Measurements from ENCODE around the gene ZDHHC5. TPM values are rescaled to one million over a fixed set of nuclear protein-coding genes. Genes with fewer than 3 reads are reported as not detected.

ZDHHC5 gene
- total and polyA plus RNA-seq, 2 of the 13 experiments (the other 11 are each of a cell fraction or from before 2014, with no cell fraction given): 26.6 to 34.0 TPM

GRCh38 chr11:57741132-57742086, 73.5 kb downstream of the ZDHHC5 start, which contains the start of gene SELENOH (continued):
- TF ChIP-seq PRMT3 (CRISPR knock-in tag; IDR thresholded peaks at IDR 0.05; ENCODE audit: borderline replicate concordance, low read depth) (peak; percentile 85; the same call in 1 of the 2 replicates), ZNF329 (CRISPR knock-in tag; IDR thresholded peaks at IDR 0.05; ENCODE audit: low read depth) (no peak), NCOA2 (CRISPR knock-in tag; IDR thresholded peaks at IDR 0.05) (0 out of 2 replicates have a peak, but pooled peaks have one; percentile 36), RXRA (CRISPR knock-in tag; IDR thresholded peaks at IDR 0.05) (peak; percentile 46; the same call in 1 of the 2 replicates), HDAC6 (IDR thresholded peaks at IDR 0.05; ENCODE audit: low read depth, low read length) (no peak), SPEN (CRISPR knock-in tag; IDR thresholded peaks at IDR 0.05; ENCODE audit: low read depth) (peak; percentile 79), TAF15 (IDR thresholded peaks at IDR 0.05; ENCODE audit: low read depth, low read length, poor library complexity, severe bottlenecking) (peak; percentile 52), THYN1 (CRISPR knock-in tag; IDR thresholded peaks at IDR 0.05; ENCODE audit: borderline replicate concordance, low read depth) (no peak), HNRNPL (IDR thresholded peaks at IDR 0.05; ENCODE audit: low read depth, low read length) (0 out of 2 replicates have a peak, but pooled peaks have one; percentile 52), SP140L (CRISPR knock-in tag; IDR thresholded peaks at IDR 0.05; ENCODE audit: borderline replicate concordance) (no peak), ZNF562 (CRISPR knock-in tag; IDR thresholded peaks at IDR 0.05; ENCODE audit: borderline replicate concordance) (no peak), ZNF615 (CRISPR knock-in tag; IDR thresholded peaks at IDR 0.05; ENCODE audit: borderline replicate concordance) (no peak; the same call in 1 of the 2 replicates), SIX1 (CRISPR knock-in tag; IDR thresholded peaks at IDR 0.05; ENCODE audit: borderline replicate concordance) (0 out of 2 replicates have a peak, but pooled peaks have one; percentile 6), MAFK (conservative IDR thresholded peaks at IDR 0.05 in 1 of 2, IDR thresholded peaks at IDR 0.05 in 1 of 2; ENCODE audit: low read length in 2 of 2) (no peak), ZFP62 (CRISPR knock-in tag; IDR thresholded peaks at IDR 0.05) (no peak), ZNF543 (CRISPR knock-in tag; IDR thresholded peaks at IDR 0.05) (no peak), ZNF747 (CRISPR knock-in tag; IDR thresholded peaks at IDR 0.05; ENCODE audit: borderline replicate concordance) (peak; percentile 89), DNMT1 (CRISPR knock-in tag; IDR thresholded peaks at IDR 0.05) (no peak), HDAC2 (CRISPR knock-in tag; IDR thresholded peaks at IDR 0.05) (peak; percentile 80), ZSCAN25 (CRISPR knock-in tag; IDR thresholded peaks at IDR 0.05) (peak; percentile 41; the same call in 1 of the 2 replicates)
- TF ChIP-seq, protein P1, sequence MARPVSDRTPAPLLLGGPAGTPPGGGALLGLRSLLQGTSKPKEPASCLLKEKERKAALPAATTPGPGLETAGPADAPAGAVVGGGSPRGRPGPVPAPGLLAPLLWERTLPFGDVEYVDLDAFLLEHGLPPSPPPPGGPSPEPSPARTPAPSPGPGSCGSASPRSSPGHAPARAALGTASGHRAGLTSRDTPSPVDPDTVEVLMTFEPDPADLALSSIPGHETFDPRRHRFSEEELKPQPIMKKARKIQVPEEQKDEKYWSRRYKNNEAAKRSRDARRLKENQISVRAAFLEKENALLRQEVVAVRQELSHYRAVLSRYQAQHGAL (CRISPR knock-in tag; IDR thresholded peaks at IDR 0.05; ENCODE audit: not compliant biosample characterization): no peak
- TF ChIP-seq, protein P2, sequence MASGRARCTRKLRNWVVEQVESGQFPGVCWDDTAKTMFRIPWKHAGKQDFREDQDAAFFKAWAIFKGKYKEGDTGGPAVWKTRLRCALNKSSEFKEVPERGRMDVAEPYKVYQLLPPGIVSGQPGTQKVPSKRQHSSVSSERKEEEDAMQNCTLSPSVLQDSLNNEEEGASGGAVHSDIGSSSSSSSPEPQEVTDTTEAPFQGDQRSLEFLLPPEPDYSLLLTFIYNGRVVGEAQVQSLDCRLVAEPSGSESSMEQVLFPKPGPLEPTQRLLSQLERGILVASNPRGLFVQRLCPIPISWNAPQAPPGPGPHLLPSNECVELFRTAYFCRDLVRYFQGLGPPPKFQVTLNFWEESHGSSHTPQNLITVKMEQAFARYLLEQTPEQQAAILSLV (CRISPR knock-in tag; IDR thresholded peaks at IDR 0.05; ENCODE audit: borderline replicate concordance): 0 out of 2 replicates have a peak, but pooled peaks have one; percentile 20
- TF ChIP-seq, protein P3, sequence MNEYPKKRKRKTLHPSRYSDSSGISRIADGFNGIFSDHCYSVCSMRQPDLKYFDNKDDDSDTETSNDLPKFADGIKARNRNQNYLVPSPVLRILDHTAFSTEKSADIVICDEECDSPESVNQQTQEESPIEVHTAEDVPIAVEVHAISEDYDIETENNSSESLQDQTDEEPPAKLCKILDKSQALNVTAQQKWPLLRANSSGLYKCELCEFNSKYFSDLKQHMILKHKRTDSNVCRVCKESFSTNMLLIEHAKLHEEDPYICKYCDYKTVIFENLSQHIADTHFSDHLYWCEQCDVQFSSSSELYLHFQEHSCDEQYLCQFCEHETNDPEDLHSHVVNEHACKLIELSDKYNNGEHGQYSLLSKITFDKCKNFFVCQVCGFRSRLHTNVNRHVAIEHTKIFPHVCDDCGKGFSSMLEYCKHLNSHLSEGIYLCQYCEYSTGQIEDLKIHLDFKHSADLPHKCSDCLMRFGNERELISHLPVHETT (CRISPR knock-in tag; conservative IDR thresholded peaks at IDR 0.05): 0 out of 2 replicates have a peak, but pooled peaks have one; percentile 68
- TF ChIP-seq, protein P4, sequence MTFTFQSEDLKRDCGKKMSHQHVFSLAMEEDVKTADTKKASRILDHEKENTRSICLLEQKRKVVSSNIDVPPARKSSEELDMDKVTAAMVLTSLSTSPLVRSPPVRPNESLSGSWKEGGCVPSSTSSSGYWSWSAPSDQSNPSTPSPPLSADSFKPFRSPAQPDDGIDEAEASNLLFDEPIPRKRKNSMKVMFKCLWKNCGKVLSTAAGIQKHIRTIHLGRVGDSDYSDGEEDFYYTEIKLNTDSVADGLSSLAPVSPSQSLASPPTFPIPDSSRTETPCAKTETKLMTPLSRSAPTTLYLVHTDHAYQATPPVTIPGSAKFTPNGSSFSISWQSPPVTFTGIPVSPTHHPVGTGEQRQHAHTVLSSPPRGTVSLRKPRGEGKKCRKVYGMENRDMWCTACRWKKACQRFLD (CRISPR knock-in tag; IDR thresholded peaks at IDR 0.05; ENCODE audit: borderline replicate concordance): peak; percentile 60; the same call in 1 of the 2 replicates
